SK-N-MC (cell line): ENCODE measurements around the gene ZFR.

Experiments
- EZH2 ChIP-seq: fragments of 200-600 bp; sonication (generic); IDR thresholded peaks from one replicate; pipeline ENCODE4 v1.6.1; 2017; ENCODE audit warnings: antibody characterized with exemption
- FOXP2 ChIP-seq: optimal IDR thresholded peaks from 2 replicates; pipeline ENCODE3; 2011; ENCODE audit warnings: mild to moderate bottlenecking, moderate library complexity; ENCODE audit not compliant: insufficient read depth; ENCODE audit errors: extremely low read length, control extremely low read depth
- POLR2AphosphoS5 ChIP-seq: IDR thresholded peaks from 2 replicates; pipeline ENCODE4 v1.6.1; 2012; ENCODE audit warnings: mild to moderate bottlenecking, low read depth, low read length, borderline replicate concordance

- TF ChIP-seq POLR2AphosphoS5 (no peak), EZH2 (no peak), FOXP2 (no peak)
These were observed 88.9 kb downstream of the ZFR start for GRCh38 chr5:32355686-32356085.
